Measurements from ENCODE around the gene ATF7IP.

The ATF7IP gene

GRCh38 chr12:14373217-14373616 is 7.7 kb downstream of the ATF7IP start:
- no peak for FAIRE-seq
- TF ChIP-seq, protein P1, sequence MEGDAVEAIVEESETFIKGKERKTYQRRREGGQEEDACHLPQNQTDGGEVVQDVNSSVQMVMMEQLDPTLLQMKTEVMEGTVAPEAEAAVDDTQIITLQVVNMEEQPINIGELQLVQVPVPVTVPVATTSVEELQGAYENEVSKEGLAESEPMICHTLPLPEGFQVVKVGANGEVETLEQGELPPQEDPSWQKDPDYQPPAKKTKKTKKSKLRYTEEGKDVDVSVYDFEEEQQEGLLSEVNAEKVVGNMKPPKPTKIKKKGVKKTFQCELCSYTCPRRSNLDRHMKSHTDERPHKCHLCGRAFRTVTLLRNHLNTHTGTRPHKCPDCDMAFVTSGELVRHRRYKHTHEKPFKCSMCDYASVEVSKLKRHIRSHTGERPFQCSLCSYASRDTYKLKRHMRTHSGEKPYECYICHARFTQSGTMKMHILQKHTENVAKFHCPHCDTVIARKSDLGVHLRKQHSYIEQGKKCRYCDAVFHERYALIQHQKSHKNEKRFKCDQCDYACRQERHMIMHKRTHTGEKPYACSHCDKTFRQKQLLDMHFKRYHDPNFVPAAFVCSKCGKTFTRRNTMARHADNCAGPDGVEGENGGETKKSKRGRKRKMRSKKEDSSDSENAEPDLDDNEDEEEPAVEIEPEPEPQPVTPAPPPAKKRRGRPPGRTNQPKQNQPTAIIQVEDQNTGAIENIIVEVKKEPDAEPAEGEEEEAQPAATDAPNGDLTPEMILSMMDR (IDR thresholded peaks at IDR 0.05; ENCODE audit: insufficient read depth, missing control alignments), result no peak

DNA sequence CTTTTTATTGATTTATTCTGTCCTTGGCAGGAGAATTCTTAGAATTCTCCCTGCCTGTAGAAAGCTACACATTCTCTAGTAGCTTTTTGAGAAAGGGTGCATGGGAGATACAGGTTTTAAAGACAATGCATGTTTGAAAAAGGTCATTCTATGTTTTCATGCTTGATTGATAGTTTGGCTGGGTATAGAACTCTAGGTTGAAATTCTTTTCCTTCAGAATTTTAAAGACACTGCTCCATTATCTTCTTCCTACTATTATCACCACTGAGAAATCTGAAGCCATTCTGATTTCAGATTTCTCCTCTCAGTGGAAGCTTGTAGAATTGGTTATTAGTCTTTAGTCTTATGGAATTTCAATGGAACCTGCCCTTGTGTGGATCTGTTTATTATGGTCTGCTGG is 14.0 kb downstream of the ATF7IP start:
- TF ChIP-seq, protein P1 (IDR thresholded peaks at IDR 0.05; ENCODE audit: insufficient read depth, missing control alignments), result no peak
- FAIRE-seq, result no peak
- DNase-seq (ENCODE audit: insufficient read length, low spot score), result no peak

More at GRCh38 chr12:14373217-14373616, 7.7 kb downstream of the ATF7IP start:
- DNase-seq (ENCODE audit: insufficient read length, low spot score), result no peak

DNA sequence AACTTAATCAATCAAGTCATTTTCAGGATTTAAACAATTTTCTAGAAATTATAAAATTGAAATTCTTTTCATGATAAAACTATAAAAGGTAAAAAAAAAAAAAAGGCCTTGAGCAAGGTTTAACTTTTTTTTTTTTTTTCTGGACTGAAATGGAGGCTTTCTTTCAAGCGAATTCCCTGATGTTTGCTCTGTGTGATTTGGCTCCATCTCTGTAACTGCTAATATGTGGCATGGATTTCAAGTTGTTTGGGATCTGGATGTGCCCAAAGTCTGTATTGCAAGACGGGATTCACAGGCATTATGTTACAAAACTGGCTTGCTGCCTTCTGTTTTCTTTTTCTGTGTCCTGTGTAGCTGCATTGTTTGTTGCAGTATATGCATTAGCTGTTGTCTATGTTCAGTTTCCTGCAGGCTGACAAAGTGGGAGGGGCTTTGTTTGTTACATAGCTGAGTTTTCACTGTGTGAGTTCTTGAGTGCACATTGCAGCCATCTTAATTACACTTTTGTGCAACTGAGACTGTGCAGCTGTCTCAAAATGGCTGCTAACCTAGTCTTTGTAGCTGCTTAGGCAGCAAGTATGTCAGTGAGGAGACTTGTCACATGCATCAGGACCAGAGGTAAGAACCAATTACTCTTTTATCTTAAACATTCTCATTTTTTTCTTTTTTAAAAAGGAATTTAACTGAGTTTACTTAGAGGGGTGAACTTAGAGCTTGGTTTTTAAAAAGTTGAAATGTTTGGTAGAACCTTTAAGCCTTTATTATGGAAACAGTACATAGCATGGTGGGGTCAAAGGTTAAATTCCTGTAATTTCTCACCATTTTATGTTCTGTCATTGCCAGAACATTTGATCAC is 19.5 kb downstream of the ATF7IP start:
- FAIRE-seq (peak; percentile 97), DNase-seq (ENCODE audit: insufficient read length, low spot score) (no peak)
- TF ChIP-seq, protein P1 (IDR thresholded peaks at IDR 0.05; ENCODE audit: insufficient read depth, missing control alignments), result no peak

GRCh38 chr12:14387219-14387871 is 21.9 kb downstream of the ATF7IP start:
- FAIRE-seq, result no peak
- TF ChIP-seq, protein P1 (IDR thresholded peaks at IDR 0.05; ENCODE audit: insufficient read depth, missing control alignments), result no peak
- no peak for DNase-seq (ENCODE audit: insufficient read length, low spot score)

DNA sequence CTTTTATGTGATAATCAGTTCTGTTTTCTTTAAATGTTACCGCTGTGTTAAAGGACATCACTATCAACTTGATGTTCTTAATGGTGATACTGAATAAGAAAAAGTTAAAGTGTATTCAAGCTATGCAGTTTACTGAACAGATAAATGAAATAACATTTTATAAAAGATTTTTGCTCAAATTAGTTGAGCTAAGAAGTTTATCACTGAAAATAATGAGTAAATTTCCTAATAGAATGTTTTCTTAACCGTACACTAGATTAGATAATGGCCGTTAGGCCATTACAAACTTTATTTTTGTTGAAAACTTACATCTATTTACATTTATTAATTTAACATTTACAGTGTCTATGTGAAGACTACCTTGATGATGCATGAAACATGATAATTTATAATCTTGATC is 25.0 kb downstream of the ATF7IP start:
- no peak for DNase-seq (ENCODE audit: insufficient read length, low spot score)
- no peak for FAIRE-seq
- TF ChIP-seq, protein P1 (IDR thresholded peaks at IDR 0.05; ENCODE audit: insufficient read depth, missing control alignments), result no peak

DNA sequence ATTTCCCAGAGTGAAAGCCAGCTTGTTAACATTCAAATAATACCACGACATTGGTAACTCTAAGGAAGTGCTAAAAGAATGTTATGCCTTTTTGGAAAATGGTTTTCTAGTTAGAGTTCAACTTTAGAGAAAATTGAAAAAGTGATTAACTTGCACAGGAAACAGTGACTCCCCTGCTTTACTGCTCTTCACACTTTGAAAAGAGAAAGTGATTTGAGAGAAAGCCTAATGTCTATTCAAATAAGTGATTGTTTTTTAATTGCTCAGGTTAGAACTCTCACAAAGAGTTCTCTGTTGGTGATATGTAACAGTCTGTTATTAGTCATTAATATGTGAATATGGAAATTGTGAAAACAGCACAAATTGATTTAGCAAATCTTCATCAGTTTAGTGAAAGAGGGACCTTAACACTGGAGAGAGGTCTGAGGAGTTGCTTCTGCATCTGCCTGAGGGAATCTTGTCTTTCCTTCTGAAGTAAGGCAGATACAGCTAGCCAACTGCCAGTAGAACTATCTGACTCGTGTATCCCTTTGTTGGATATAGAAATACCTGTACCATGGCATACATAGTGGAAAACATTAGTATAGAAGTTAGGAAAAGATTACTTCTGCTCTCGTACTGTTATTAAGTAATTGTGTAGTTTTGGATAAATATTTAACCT is 25.5 kb downstream of the ATF7IP start:
- DNase-seq (ENCODE audit: insufficient read length, low spot score), result no peak
- TF ChIP-seq, protein P1 (IDR thresholded peaks at IDR 0.05; ENCODE audit: insufficient read depth, missing control alignments), result no peak
- FAIRE-seq, result peak; percentile 11

Data from D721Med (cell line).